ENCODE measurements around the gene ATP1A2. TPM values are rescaled to one million over a fixed set of nuclear protein-coding genes. Genes with fewer than 3 reads are reported as not detected.

The ATP1A2 gene
- total RNA-seq, 1 donor from 2014 or later: 401 TPM

DNA sequence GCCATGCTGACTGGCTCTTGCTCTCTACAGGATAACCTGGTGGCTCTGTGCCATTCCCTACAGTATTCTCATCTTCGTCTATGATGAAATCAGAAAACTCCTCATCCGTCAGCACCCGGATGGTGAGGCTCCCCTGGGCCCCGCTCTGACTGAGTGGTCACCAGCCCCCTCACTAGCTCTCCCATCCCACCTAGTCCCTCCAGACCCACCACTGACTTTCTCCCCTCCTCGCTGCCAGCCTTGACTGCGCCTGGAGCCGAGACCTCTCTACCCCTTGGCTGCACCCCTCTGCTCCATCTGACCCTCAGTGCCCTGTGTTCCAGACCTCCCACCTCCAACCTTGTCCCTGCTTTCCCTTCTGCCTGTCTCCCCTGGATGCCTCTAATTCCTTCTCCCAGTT, 70.7 kb downstream of the ATP1A2 start:
- H3K4me3 ChIP-seq: no peak overlapping the region
- no peaks in the 10 kb centered on the region for H3K9me3 ChIP-seq (replicated peaks)
- DNase-seq: no peak
- intact Hi-C loops (cut with micrococcal nuclease): no loop called here
- H3K27me3 ChIP-seq (ENCODE audit: low read depth): no peaks in the 10 kb centered on the region
- no peaks in the 10 kb centered on the region for H3K36me3 ChIP-seq
- H3K27ac ChIP-seq (replicated peaks): no peak overlapping the region
- TF ChIP-seq, protein P1, sequence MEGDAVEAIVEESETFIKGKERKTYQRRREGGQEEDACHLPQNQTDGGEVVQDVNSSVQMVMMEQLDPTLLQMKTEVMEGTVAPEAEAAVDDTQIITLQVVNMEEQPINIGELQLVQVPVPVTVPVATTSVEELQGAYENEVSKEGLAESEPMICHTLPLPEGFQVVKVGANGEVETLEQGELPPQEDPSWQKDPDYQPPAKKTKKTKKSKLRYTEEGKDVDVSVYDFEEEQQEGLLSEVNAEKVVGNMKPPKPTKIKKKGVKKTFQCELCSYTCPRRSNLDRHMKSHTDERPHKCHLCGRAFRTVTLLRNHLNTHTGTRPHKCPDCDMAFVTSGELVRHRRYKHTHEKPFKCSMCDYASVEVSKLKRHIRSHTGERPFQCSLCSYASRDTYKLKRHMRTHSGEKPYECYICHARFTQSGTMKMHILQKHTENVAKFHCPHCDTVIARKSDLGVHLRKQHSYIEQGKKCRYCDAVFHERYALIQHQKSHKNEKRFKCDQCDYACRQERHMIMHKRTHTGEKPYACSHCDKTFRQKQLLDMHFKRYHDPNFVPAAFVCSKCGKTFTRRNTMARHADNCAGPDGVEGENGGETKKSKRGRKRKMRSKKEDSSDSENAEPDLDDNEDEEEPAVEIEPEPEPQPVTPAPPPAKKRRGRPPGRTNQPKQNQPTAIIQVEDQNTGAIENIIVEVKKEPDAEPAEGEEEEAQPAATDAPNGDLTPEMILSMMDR (IDR thresholded peaks at IDR 0.05; ENCODE audit: borderline replicate concordance): no peak
- H3K4me1 ChIP-seq: peaks cover 23% of the 10 kb centered on the region

- Histone ChIP-seq H3K4me3 (no peak overlapping the region), H3K27me3 (ENCODE audit: low read depth) (no peaks in the 10 kb centered on the region), H3K9me3 (replicated peaks) (no peaks in the 10 kb centered on the region), H3K36me3 (no peaks in the 10 kb centered on the region), H3K27ac (replicated peaks) (no peak overlapping the region), H3K4me1 (peaks cover 27% of the 10 kb centered on the region)
- TF ChIP-seq, protein P1 (IDR thresholded peaks at IDR 0.05; ENCODE audit: borderline replicate concordance): no peak
- DNase-seq: no peak
- intact Hi-C loops (cut with micrococcal nuclease): no loop called here
Observed at GRCh38 chr1:160186729-160187128, 71.2 kb downstream of the ATP1A2 start.

DNA sequence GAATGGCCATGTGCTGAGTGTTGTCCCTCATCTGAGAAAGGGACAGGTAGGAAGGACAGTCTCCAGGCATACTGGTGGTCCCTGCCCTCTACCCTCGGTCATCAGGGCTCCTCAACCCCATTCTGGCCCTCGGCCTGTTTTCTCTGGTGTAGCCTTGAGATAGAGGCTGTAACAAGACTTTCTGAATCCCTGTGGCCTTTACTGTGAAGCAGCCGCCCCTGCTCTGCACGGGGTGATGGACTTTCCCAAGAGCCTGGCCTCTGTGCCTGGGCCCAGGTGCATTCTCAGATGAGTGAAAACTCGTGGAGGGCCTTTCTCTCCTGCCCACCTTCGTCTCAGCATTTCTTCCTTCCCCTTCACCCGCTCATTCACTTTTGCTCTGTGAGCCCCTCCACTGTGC, 71.8 kb downstream of the ATP1A2 start:
- Histone ChIP-seq H3K4me1 (peaks cover 30% of the 10 kb centered on the region), H3K9me3 (replicated peaks) (no peaks in the 10 kb centered on the region), H3K27ac (replicated peaks) (no peak overlapping the region), H3K27me3 (ENCODE audit: low read depth) (no peaks in the 10 kb centered on the region), H3K36me3 (no peaks in the 10 kb centered on the region), H3K4me3 (no peak overlapping the region)
- no peak for DNase-seq
- intact Hi-C loops (cut with micrococcal nuclease): no loop called here
- TF ChIP-seq, protein P1 (IDR thresholded peaks at IDR 0.05; ENCODE audit: borderline replicate concordance): no peak

GRCh38 chr1:160188341-160188740, 72.8 kb downstream of the ATP1A2 start:
- Histone ChIP-seq H3K27ac (replicated peaks) (no peak overlapping the region), H3K27me3 (ENCODE audit: low read depth) (no peaks in the 10 kb centered on the region), H3K4me1 (peaks cover 37% of the 10 kb centered on the region), H3K4me3 (no peak overlapping the region), H3K9me3 (replicated peaks) (no peaks in the 10 kb centered on the region), H3K36me3 (no peaks in the 10 kb centered on the region)
- TF ChIP-seq, protein P1 (IDR thresholded peaks at IDR 0.05; ENCODE audit: borderline replicate concordance): no peak
- DNase-seq: no peak
- intact Hi-C loops (cut with micrococcal nuclease): no loop called here

DNA sequence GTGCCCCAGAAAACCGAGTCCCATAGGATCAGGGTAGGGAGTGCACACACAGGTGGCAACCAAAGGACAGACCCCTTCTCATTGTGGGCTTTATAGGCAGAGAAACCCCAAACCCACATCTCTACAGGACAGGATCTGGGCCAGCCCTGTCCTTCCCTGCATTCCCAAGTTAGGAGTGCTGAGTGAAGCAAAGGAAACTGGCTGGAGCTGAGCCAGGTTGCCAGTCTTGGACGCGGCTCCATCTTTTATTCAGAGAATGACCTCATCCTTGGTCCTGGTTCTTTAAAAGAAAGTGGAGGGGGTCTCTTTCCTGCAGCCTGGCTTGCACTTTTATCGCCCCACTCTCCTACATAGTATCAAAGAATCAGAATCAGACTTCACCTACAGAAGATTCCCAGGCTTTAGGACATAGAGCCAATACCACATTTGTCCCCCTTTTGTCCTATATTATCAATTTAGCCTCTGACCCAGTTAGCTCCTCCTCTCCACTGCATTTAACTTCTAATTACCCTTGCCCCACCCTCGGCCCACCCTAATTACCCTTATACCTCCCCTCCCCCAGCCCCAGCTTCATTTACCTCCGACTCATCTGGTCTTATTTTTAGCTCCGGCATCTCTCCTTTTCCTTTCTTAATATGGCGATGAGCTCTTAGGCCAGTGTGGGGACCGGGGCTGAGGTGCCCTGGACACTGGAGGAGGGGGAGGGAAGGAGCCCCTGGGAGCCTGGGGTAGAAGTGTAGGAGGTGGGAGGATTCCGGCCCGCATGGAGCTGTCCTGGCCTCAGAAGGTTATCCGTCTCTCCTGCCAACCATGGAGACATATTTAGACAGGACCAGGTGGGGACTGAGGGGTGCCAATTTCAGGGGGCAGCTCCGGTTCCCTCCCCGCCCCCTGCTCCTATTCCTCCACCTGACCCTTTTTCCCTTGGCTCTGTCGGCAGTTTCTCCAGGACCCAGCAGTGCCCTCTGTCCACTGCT, 74.4 kb downstream of the ATP1A2 start, which contains the start of gene CASQ1:
TSS of gene CASQ1 (plus strand) at position 927 of the 977 bp plus-strand sequence. CDS start 177 bp downstream, outside the sequence.
- Histone ChIP-seq H3K27me3 (ENCODE audit: low read depth) (no peaks in the 10 kb centered on the region), H3K4me3 (peak within 1 kb of the TSS; percentile 38), H3K36me3 (no peaks in the 10 kb centered on the region), H3K9me3 (replicated peaks) (no peaks in the 10 kb centered on the region), H3K4me1 (peaks cover 42% of the 10 kb centered on the region), H3K27ac (replicated peaks) (peak within 1 kb of the TSS; percentile 40)
- TF ChIP-seq, protein P1 (IDR thresholded peaks at IDR 0.05; ENCODE audit: borderline replicate concordance): no peak
- peak; percentile 51 for DNase-seq
- intact Hi-C loops (cut with micrococcal nuclease): loop anchor here (10.0 kb wide), 1 partner anchor 65 kb away; no protein-coding TSS in a partner anchor

Data from left ventricle myocardium inferior (tissue), 1 donor.